ENCODE measurements around the gene SLFN5.
A peak's percentile ranks its signal among the peaks of the same experiment; 100 is the strongest.

Gene SLFN5

GRCh38 chr17:35312790-35313711 lies 70.2 kb downstream of the SLFN5 start:
- no peak overlapping the region for H3K4me3 ChIP-seq (ENCODE audit: low read depth, low read length)
- TF ChIP-seq CTCF (IDR thresholded peaks at IDR 0.05; ENCODE audit: low read depth, low read length): peak; percentile 68

DNA sequence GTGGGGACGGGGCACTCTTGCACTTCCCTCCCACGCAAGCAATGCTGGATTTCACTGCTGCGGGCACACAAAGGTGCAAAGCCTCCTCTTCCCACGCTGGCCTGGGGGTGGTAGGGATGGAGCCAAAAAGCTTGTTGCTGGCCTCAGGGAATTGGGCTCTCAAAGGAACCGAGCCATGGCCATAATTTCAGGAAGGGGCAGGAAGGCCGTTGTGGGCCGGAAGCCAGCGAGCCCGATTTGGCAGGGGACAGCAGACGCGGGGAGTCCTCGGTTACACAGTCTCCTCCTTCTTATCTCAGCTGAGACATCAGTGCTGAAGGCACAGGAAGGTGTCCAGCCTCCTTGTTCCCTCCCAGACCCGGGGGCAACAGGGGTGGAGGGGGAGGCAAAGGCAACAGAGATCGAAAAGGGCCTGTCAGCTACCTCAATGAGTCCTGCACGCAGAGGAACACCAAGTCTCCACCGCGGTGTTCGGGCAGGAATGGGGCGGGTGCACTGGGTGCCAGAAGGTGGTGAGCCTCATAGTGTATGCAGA lies 71.1 kb downstream of the SLFN5 start:
- no peak overlapping the region for H3K4me3 ChIP-seq (ENCODE audit: low read depth, low read length)
- no peak for TF ChIP-seq CTCF (IDR thresholded peaks at IDR 0.05; ENCODE audit: low read depth, low read length)

DNA sequence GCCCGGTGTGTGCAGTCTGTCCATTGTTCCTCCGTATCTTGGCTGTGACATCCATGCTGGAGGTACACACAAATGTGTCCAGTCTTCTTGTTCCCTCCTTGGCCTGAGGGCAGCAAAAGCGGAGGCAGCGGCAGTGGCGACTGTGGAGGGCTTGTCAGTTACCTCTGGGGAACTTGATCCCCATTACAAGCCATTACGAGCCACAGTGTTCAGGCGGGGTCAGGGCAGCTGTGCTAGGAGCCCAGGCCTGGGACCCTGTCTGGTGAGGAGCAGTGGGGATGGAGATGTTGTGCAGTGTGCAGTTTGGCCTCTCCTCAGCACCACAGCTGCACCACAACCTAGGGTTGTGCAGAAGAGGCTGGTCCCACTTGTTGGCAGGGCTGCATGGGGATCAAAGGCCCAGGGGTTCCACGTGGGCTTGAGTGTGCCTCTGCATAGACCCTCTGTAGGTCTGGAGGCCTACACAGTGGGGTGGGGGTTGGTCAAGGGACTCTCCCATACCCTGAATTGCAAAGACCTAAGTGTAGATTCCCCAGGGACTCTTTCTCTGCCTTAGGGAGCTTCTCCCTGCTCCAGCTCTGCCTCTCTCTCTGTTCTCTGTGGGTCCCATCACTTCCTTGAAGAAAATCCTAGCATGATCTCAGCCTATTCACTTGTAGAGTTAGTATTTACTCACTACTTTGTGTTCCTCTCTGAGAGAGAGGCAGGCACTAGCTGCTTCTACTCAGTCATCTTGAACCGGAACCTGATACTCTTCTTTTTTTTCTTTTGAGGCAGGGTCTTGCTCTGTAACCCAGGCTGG lies 71.7 kb downstream of the SLFN5 start:
- no peak overlapping the region for H3K4me3 ChIP-seq (ENCODE audit: low read depth, low read length)
- no peak for TF ChIP-seq CTCF (IDR thresholded peaks at IDR 0.05; ENCODE audit: low read depth, low read length)

DNA sequence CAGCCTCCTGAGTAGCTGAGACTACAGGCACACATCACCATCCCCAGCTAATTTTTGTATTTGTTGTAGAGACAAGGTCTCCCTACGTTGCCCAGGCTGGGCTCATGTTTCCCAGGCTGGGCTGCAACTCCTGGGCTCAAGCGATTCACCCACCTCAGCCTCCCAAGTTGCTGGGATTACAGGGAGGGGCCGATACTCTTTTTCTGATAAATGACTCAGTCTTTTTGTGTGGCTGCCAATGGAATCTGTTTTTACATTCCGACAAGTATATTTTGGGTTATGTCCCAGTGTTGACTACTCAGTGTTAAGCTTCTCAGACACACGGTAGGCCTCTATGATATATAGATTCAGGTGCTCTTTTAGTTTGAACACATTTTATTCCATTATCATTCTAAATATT lies 72.4 kb downstream of the SLFN5 start:
- H3K4me3 ChIP-seq (ENCODE audit: low read depth, low read length): no peak overlapping the region
- no peak for TF ChIP-seq CTCF (IDR thresholded peaks at IDR 0.05; ENCODE audit: low read depth, low read length)

DNA sequence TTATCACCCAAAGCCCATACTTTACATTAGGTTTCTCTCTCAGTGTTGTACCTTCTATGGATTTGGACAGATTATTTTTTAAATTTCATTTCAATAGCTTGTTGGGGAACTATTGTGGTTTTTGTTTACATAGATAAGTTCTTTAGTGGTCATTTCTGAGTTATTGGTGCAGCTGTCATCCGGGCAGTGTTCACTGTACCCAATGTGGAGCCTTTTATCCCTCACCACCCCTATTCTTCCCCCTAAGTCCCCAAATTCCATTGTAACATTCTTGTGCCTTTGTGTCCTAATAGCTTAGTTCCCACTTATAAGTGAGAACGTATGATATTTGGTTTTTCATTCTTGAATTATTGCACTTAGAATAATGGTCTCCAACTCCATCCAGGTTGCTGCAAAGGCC lies 73.1 kb downstream of the SLFN5 start:
- no peak overlapping the region for H3K4me3 ChIP-seq (ENCODE audit: low read depth, low read length)
- no peak for TF ChIP-seq CTCF (IDR thresholded peaks at IDR 0.05; ENCODE audit: low read depth, low read length)

- no peak for TF ChIP-seq CTCF (IDR thresholded peaks at IDR 0.05; ENCODE audit: low read depth, low read length)
- H3K4me3 ChIP-seq (ENCODE audit: low read depth, low read length): no peak overlapping the region
Measured at GRCh38 chr17:35322749-35323148, 79.9 kb downstream of the SLFN5 start.

Measured in WI38 (cell line).